Choroid plexus epithelial cell (primary cell): ENCODE measurements around the gene ENOPH1.

Source experiments
- DNase-seq: peaks from one replicate; pipeline ENCODE4 v3.0.0-alpha.2; 2010; ENCODE audit warnings: low read depth
- H3K4me3 ChIP-seq: 2 replicates; pipeline ENCODE4 v1.5.1; 2011; ENCODE audit warnings: low read depth, mild to moderate bottlenecking, control low read depth, low read length, moderate library complexity
- TF ChIP-seq, protein P1 (sequence below): conservative IDR thresholded peaks from 2 replicates; pipeline ENCODE4 v1.5.1; 2011; ENCODE audit warnings: low read depth, mild to moderate bottlenecking, control low read depth, inconsistent platforms, low read length, moderate library complexity

ENOPH1 gene

GRCh38 chr4:82452026-82452425, 21.6 kb downstream of the ENOPH1 start:
- TF ChIP-seq, protein P1, sequence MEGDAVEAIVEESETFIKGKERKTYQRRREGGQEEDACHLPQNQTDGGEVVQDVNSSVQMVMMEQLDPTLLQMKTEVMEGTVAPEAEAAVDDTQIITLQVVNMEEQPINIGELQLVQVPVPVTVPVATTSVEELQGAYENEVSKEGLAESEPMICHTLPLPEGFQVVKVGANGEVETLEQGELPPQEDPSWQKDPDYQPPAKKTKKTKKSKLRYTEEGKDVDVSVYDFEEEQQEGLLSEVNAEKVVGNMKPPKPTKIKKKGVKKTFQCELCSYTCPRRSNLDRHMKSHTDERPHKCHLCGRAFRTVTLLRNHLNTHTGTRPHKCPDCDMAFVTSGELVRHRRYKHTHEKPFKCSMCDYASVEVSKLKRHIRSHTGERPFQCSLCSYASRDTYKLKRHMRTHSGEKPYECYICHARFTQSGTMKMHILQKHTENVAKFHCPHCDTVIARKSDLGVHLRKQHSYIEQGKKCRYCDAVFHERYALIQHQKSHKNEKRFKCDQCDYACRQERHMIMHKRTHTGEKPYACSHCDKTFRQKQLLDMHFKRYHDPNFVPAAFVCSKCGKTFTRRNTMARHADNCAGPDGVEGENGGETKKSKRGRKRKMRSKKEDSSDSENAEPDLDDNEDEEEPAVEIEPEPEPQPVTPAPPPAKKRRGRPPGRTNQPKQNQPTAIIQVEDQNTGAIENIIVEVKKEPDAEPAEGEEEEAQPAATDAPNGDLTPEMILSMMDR, result no peak
- H3K4me3 ChIP-seq, result no peak overlapping the region
- no peak for DNase-seq

GRCh38 chr4:82457266-82457665, 26.9 kb downstream of the ENOPH1 start:
- no peak overlapping the region for H3K4me3 ChIP-seq
- TF ChIP-seq, protein P1, result no peak
- no peak for DNase-seq

DNA sequence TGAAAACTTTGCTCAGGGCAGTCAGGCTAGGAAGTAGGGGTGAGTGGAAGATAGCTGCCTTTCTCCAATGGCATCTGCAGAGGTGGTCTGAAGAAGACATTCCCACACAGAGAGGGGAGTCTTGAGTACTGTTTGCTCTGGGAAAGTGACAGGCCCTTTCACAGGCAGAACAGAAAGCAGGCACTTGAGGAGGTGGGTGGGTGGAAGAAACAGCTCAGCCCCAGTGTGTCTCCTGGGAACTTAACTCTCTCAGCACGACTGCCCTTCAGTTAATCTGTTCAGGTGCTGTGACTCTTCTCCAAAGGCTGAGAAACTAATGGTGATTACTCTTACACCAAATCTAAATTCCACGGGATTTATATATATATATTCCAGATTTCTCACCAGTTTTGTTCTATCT, 28.3 kb downstream of the ENOPH1 start:
- no peak overlapping the region for H3K4me3 ChIP-seq
- TF ChIP-seq, protein P1, result no peak

DNA sequence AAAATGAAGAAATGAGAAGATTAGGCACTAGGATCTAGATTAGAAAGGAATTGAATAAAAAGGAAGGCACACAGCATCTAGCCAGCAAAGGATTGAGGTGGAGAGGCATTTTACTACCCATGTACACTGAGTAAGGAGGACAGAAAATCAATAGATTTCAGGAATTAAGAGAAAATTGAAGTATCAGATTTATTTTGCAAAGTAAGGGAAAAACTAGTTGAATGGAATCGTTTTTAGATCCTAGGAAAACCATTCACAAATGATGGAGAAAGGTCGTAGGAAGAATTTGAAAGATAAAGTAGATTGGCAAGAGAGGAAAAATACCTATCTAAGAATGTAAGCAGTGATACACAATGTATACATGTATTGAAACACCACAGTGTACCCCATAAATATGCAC, 31.3 kb downstream of the ENOPH1 start:
- H3K4me3 ChIP-seq, result no peak overlapping the region
- TF ChIP-seq, protein P1, result no peak

More for the DNA sequence above, 28.3 kb downstream of the ENOPH1 start:
- no peak for DNase-seq

DNA sequence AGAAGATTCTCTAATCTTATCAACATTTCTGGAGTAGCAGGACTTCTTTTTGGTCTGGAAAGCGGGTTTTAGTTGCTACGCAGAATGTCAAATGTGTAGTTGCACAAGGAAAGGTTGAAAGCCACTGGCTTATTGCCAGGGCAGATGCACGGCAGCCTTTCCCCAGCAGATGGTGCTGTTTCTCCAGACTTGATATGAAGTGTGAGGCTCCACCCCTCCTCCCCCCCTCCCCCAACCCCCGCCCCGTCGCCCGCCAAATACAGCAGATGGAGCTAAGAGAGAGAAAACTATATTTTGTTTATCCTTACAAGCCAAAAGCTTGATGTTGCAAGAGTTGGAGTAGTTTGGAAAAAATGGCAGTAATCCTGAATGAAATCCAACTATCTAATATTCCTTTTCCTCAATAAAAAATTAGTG, 32.0 kb downstream of the ENOPH1 start:
- H3K4me3 ChIP-seq, result no peak overlapping the region
- peak; percentile 93 for DNase-seq
- TF ChIP-seq, protein P1, result peak; percentile 83

More for the DNA sequence above, 31.3 kb downstream of the ENOPH1 start:
- no peak for DNase-seq

DNA sequence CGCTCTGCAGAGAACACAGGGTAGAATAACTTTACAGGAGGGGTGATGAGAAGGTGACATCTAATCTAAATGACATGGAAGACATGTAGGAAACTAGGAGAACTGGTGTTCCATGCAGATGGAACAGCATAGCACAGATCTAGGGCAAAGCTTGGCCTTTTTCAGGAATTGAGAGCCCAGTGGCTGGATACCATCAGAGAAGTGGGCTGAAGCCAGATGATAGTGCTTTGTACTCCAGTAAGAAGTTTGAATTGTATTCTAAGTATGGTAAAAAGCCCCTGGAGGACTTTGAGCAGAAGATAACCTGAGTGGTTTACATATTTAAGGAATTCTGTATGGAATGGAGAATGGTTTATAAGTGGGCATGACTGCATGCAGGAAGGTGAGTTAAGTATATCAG, 32.8 kb downstream of the ENOPH1 start:
- TF ChIP-seq, protein P1, result no peak
- DNase-seq, result no peak
- no peak overlapping the region for H3K4me3 ChIP-seq

DNA sequence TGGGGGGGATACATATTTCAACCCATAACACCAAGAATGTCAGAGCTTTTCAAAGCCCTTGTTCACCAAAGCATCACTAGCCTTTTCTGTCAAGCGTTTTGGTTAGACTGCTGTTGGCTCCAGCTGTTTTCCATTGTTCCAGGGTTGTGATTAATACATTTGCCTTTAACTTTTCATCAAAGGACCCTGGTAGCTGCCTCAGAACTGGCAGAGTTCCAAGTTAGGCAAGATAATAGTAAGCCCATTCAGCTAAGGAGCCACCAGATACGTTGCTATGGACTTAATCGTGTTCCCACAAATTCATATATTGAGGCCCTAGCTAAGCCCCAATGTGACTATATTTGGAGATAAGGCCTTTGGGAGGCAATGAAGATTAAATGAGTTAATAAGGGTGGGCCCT, 37.1 kb downstream of the ENOPH1 start:
- TF ChIP-seq, protein P1, result no peak
- no peak overlapping the region for H3K4me3 ChIP-seq
- peak; percentile 45 for DNase-seq
